ENCODE data around the gene CABP2.
A peak's percentile ranks its signal among the peaks of the same experiment; 100 is the strongest.
"Not testable (repeated sequence)": the region's sequence is repeated elsewhere in the genome, so short reads cannot be mapped to it uniquely, and the experiment has no call there.

Gene CABP2

GRCh38 chr11:67494371-67495233 is 28.6 kb downstream of the CABP2 start:
- DNase-seq (ENCODE audit: low read depth in 2 of 2), result no peak

GRCh38 chr11:67493548-67494370 is 29.5 kb downstream of the CABP2 start:
- DNase-seq (ENCODE audit: low read depth in 2 of 2), result no peak

DNA sequence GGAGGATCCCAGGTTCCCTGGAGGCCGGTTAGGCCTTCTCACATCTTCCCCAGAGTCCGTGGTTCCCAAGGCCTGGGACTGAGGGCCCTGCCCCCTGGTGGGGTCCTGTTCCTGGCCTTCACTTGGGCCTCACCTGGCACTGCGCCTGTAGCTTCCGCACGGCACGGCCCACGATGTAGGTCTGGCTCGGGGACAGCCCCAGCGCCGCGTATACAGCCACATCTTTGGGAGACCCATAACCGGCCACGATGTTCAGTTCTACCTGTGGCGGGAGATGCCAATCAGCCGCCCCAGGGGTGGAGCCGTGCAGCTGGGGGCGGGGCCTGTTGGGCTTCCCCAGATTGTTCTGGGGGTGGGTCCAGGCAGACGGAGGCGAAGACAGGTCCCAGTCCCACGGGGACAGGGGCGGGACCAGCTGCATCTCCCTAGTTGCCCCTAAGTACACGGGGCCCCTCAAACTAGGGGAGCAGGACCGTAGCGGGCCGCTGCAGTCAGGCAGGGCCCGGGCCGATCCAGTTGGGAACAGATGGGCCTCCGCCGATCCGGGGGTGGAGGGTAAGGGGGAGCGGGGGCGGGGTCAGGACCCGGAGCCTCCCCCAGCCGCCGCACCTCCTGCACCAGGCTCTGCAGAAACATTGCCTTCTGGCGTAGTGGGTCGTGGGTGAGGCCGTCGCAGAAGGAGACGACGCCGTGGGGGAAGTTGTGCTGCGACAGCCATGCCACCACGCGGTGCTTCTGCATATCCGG is 30.3 kb downstream of the CABP2 start:
- no peak for DNase-seq (ENCODE audit: low read depth in 2 of 2)

GRCh38 chr11:67492069-67492727 is 31.0 kb downstream of the CABP2 start:
- DNase-seq (ENCODE audit: low read depth in 2 of 2), result no peak

DNA sequence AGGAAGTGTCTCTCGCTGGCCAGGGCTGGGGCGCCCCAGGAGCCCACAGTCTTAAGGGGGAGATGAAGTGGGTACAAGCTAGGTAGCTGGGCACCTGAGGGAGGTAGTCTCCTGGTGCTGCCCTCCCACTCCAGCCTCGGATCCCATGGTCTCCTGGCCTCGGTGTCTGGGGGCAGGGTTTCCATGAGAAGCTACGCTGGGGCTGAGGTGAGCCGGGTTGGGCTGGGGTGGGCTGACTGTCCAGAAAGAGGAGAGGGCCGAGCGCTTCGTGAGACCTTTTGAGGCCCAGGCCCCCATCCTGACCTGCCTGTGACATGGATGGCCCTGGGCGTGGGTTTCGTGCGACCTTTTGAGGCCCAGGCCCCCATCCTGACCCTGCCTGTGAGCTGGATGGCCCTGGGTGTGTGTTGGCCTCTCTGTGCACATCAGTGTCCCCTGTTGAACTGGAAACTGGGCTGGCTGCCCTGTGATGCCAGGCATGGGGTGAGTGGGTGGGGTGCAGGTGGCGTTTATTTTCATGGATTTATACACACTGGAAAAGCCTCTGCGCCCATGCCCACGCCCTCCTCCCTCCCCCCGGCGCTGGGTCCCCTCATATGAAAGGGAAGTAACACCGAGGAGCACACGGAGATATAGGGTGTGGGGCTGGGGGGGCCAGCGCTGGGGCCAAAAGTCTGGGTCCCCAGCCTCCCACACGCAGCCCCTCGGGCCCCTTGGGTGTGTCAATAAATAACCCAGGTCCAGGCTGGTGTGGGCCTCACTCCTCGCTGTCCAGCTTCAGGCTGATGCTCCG is 31.8 kb downstream of the CABP2 start:
- no peak for DNase-seq (ENCODE audit: low read depth in 2 of 2)

GRCh38 chr11:67490727-67491065 is 32.5 kb downstream of the CABP2 start:
- DNase-seq (ENCODE audit: low read depth in 2 of 2), result no peak

GRCh38 chr11:67489885-67490726 is 33.1 kb downstream of the CABP2 start:
- no peak for DNase-seq (ENCODE audit: low read depth in 2 of 2)

DNA sequence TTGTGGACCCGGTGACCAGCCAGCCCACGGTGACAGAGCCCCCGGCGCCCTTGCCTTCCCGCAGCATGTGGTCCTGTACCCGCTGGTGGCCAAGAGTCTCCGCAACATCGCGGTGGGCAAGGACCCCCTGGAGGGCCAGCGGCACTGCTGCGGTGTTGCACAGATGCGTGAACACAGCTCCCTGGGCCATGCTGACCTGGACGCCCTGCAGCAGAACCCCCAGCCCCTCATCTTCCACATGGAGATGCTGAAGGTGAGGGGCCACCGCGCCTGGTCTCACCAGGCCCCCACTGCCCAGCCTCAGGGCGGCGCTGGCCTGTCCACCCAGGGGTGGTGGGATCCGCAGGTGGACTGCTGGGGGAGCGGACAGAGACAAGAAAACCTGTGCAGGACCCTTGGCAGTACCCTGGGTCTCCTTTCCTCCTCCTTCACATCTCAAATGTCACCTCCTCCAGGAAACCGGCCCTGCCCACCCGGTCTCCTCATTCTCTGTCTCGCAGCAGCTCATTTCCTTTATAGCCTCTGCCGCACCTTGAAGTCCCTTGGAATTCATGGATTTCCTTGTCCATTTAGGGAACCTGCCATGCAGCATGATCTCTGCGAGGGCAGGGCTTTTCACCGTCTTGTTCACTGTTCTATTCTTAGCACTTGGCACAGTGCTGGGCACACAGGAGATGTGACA is 33.9 kb downstream of the CABP2 start:
- DNase-seq (ENCODE audit: low read depth in 2 of 2), result no peak

DNA sequence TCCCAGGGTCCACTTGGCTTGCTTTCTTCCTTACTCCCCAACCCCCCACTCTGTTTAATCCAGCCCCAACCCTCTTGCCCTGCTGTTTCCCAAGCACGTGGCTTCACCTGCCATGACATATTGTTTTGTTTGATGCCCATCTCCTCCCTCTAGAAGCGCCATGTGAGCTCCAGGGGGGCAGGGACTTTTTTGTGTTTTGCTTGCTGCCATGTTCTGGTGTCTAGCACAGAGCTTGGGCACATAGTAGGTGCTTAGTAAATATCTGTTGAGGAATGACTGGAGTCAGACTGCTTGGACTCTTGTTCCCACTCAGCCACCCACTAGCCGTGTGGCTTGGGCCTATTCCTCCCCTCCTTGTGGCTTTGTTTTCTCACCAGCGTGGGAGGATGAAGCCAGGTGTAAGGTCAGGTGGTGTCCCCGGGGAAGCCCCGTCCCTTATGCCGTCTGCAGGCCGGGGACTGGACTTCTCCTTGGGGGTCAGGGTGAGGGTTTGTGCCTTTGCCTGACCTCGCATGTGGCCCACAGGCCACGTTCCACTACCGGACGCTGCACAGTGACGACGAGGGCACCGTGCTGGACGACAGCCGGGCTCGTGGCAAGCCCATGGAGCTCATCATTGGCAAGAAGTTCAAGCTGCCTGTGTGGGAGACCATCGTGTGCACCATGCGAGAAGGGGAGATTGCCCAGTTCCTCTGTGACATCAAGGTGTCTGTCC is 36.6 kb downstream of the CABP2 start:
- no peak for DNase-seq (ENCODE audit: low read depth in 2 of 2)

DNA sequence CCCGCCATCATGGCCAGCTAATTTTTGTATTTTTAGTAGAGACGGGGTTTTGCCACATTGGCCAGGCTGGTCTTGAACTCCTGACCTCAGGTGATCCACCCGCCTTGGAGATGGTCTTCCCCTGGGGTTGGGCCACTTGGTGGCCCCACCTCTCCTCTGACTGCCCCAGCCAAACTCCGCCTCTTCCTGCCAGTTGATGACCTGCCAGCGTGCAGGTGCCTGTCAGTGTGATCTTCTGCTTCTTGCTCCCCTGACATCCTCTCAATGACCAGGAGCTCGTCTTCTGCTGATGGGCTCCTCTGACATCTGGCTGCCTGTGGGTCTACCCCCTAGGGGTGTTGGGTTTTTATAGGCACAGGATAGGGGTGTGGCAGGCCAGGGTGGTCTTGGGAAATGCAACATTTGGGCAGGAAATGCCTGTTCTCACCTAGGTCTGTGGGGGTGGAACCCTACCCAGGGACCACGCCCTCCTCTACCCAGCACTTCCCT is 37.3 kb downstream of the CABP2 start:
- DNase-seq (ENCODE audit: low read depth in 2 of 2), result not testable (repeated sequence)

DNA sequence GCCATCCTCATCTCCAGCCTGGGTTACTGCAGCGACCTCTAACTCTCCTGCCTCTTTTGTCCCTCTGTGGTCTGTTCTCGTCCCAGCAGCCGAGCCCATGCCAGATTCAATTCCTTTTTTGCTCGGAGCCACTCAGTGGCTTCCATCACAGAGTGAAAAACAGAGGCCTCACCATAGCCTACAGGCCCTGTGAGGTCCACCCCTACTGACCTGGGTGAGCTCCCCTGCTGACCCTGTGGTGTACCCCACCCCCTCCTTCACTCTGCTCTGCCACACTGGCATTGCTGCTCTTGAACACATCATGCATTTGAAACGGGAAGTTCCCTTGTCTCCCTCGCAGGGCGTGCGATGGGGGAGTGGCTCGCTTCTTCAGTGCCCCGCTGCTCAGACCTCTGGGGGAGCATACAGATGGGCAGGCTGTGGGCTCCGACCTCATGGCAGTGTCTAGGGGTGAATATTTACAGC is 38.4 kb downstream of the CABP2 start:
- DNase-seq (ENCODE audit: low read depth in 2 of 2), result peak in 1 of 2 donors; percentile 56

DNA sequence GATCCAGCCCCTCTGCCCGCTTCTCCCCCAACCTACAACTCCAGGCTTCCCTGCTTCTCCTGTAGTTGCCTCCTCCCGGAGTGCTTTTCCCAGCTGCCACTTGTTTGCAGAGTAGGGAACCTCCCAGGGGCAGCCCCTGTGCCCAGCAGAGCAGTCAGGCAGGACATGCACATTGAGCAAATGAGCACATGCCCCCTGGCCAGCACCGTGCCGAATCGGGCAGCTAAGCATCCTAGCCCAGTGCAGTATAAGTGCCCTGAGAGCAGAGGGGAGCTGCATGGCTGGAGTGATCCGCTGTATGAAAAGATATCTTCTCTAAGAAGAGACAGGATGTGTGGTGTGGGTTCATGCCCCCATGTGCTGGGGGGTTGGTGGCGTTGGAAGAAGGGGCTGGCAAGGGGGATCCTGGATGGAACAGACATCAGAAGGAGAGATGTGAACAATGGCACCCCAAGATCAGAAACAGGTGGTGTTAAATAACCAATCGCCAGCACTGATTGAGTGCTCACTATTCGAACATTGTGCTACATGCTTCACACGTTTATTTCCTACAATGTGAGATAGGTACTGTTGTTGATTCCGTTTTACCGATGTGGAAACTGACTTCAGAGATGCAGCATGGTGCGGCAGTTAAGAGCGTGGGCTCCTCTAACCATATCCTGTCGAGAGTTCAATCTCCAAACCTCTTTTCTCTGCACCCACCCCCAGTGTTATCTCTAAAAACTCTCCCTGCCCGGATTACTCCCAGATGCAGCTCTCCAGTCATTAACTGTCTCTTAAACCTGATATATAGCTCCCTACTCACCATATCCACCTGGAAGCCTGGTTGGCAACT is 39.2 kb downstream of the CABP2 start:
- DNase-seq (ENCODE audit: low read depth in 2 of 2), result no peak

DNA sequence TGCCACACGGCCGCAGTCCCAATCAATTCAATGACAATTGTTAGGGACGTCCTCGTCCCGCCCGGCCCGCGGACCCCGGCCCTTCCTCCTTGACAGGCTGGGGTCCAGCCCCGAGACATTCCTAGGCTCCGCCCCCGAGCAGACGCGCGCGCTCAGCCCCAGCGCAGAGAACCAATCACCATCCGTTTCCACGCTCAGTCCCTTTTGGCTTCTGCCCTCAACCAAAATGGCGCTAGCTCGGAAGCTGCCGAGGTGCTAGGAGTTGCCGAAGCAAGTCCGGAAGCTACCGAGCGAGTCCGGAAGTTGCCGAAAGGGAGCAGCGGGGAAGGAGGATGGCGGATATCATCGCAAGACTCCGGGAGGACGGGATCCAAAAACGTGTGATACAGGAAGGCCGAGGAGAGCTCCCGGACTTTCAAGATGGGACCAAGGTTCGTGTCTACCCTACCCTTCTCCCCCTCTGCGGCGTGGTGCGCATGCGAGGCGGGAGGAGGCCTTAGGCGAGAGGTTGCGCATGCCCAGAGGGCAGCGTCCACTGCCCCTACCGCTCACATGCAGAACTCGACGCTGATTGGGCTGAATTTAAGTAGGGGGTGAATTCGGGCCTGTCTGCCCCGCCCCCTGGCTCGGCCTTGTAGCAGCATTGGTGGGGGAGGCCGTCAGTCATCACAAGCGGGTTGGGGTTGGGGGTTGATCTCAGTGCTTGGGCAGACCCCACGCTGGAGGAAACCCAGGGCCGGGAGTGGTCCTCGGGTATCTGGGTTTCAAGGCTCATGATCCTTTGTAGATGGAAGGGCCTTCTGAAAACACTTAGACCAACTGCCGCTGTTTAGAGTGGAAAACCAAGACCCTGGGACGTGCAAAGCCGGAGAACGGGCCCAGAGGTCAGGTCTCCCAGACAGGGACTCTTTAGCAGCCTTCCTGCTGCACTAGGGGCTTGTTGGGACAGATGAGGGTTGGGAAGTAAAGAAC is 40.1 kb downstream of the CABP2 start, which contains the start of gene AIP:
Gene AIP (plus strand): TSS at position 200 of the 972 bp plus-strand sequence. CDS start 133 bp downstream, at position 333.
- DNase-seq (ENCODE audit: low read depth in 2 of 2), result peak; percentile 91 to 92

- no peak for DNase-seq (ENCODE audit: low read depth in 2 of 2)
Observed at GRCh38 chr11:67482275-67482826, 40.9 kb downstream of the CABP2 start.

GRCh38 chr11:67477344-67478050 is 45.7 kb downstream of the CABP2 start:
- DNase-seq (ENCODE audit: low read depth in 2 of 2), result not testable (repeated sequence)

Measured in stimulated activated CD4-positive, alpha-beta T cell treated with anti-CD3 and anti-CD28 coated beads, Interleukin-1b, Interleukin-23, amount 100 ng/mL, for 4 hours (primary cell).